Measurements from ENCODE around the gene ENAH. TPM values are rescaled to one million over a fixed set of nuclear protein-coding genes. Genes with fewer than 3 reads are reported as not detected.

Gene ENAH
- total RNA-seq, 2 donors from 2014 or later: 43.5 to 63.7 TPM

GRCh38 chr1:225544263-225544662 lies 108.7 kb downstream of the ENAH start:
- Histone ChIP-seq H3K27ac (no peak overlapping the region), H3K9me3 (no peaks in the 10 kb centered on the region), H3K36me3 (no peaks in the 10 kb centered on the region), H3K4me1 (peaks cover 8% of the 10 kb centered on the region), H3K4me3 (no peak overlapping the region), H3K27me3 (no peaks in the 10 kb centered on the region), H3K9ac (ENCODE audit: low read depth in 2 of 2, low read length in 2 of 2) (no peak overlapping the region)
- DNase-seq: no peak
- intact Hi-C loops (cut with DNase I): loop anchor here (10.0 kb wide), 1 partner anchor 59 kb away; no protein-coding TSS in a partner anchor
- no peak for TF ChIP-seq CTCF (IDR thresholded peaks at IDR 0.05)

- Histone ChIP-seq H3K27ac (no peak overlapping the region), H3K4me1 (peaks cover 8% of the 10 kb centered on the region), H3K9me3 (no peaks in the 10 kb centered on the region), H3K27me3 (no peaks in the 10 kb centered on the region), H3K4me3 (no peak overlapping the region), H3K36me3 (no peaks in the 10 kb centered on the region), H3K9ac (ENCODE audit: low read depth in 2 of 2, low read length in 2 of 2) (no peak overlapping the region)
- intact Hi-C loops (cut with DNase I): loop anchor here (10.0 kb wide), 1 partner anchor 59 kb away; no protein-coding TSS in a partner anchor
- TF ChIP-seq CTCF (IDR thresholded peaks at IDR 0.05): no peak
- no peak for DNase-seq
Measured at GRCh38 chr1:225543350-225543749, 109.6 kb downstream of the ENAH start.

- H3K4me1 ChIP-seq: peaks cover 8% of the 10 kb centered on the region
- H3K4me3 ChIP-seq: no peak overlapping the region
- no peak for TF ChIP-seq CTCF (IDR thresholded peaks at IDR 0.05)
- no peaks in the 10 kb centered on the region for H3K27me3 ChIP-seq
- no peak for DNase-seq
- no peak overlapping the region for H3K27ac ChIP-seq
- no peak overlapping the region for H3K9ac ChIP-seq (ENCODE audit: low read depth in 2 of 2, low read length in 2 of 2)
- H3K9me3 ChIP-seq: no peaks in the 10 kb centered on the region
- H3K36me3 ChIP-seq: no peaks in the 10 kb centered on the region
- intact Hi-C loops (cut with DNase I): loop anchor here (10.0 kb wide), 1 partner anchor 57 kb away; no protein-coding TSS in a partner anchor
Measured at GRCh38 chr1:225541383-225541782, 111.5 kb downstream of the ENAH start.

- TF ChIP-seq CTCF (IDR thresholded peaks at IDR 0.05): no peak
- H3K27ac ChIP-seq: no peak overlapping the region
- H3K9ac ChIP-seq (ENCODE audit: low read depth in 2 of 2, low read length in 2 of 2): no peak overlapping the region
- peaks cover 8% of the 10 kb centered on the region for H3K4me1 ChIP-seq
- H3K27me3 ChIP-seq: no peaks in the 10 kb centered on the region
- no peak overlapping the region for H3K4me3 ChIP-seq
- no peaks in the 10 kb centered on the region for H3K36me3 ChIP-seq
- intact Hi-C loops (cut with DNase I): no loop called here
- DNase-seq: no peak
- no peaks in the 10 kb centered on the region for H3K9me3 ChIP-seq
Measured at GRCh38 chr1:225539575-225539974, 113.3 kb downstream of the ENAH start.

GRCh38 chr1:225539069-225539468 lies 113.9 kb downstream of the ENAH start:
- no peak overlapping the region for H3K27ac ChIP-seq
- no peaks in the 10 kb centered on the region for H3K36me3 ChIP-seq
- peaks cover 4% of the 10 kb centered on the region for H3K4me1 ChIP-seq
- H3K27me3 ChIP-seq: no peaks in the 10 kb centered on the region
- no peak overlapping the region for H3K9ac ChIP-seq (ENCODE audit: low read depth in 2 of 2, low read length in 2 of 2)
- no peak for TF ChIP-seq CTCF (IDR thresholded peaks at IDR 0.05)
- no peak overlapping the region for H3K4me3 ChIP-seq
- no peaks in the 10 kb centered on the region for H3K9me3 ChIP-seq
- intact Hi-C loops (cut with DNase I): no loop called here
- DNase-seq: no peak

Data from colonic mucosa (tissue), 4 donors.